CD1c-positive myeloid dendritic cell (primary cell): ENCODE data around the gene CXorf65.

ENCODE experiments used
- DNase-seq: peaks from one replicate; pipeline ENCODE4 v3.0.0-alpha.2; 2016; ENCODE audit errors: extremely low spot score

Gene CXorf65

DNA sequence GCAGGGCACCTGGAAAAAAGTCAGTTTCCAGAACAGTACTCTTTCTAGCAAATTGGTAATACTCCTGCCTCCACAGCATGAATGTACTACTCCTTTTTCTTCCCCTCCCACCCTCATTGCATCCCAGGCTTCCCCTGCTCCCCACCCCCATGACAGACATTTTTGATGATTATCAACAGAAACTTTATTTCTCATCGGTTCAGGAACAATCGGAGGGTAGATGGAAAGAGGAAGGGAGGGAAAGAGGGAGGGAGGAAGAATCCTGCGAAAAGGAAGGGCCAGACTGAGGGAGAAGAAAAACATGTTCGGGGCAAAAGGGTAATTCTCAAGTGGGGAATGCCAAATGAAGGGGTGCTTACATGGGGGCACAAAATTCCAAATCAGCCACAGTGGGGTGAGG lies 705 bp upstream of the CXorf65 start:
- DNase-seq, result no peak

DNA sequence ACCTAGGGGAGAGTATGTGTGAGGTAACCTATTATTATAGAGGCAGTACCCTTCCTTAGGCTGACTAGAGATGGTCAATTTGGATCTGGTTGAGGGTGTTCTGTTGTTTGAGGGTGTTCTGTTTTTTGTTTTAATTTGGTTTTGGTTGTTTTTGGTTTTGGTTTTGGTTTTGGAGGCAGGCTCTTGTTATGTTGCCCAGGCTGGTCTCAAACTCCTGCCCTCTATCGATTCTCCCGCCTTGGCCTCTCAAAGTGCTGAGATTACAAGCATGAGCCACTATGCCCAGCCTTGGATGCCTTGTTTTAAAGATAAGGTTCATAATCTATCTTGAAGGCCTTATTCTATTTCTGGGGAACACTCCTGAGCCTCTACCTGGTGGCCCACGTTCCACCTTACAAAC lies 912 bp downstream of the CXorf65 start:
- DNase-seq, result no peak

DNA sequence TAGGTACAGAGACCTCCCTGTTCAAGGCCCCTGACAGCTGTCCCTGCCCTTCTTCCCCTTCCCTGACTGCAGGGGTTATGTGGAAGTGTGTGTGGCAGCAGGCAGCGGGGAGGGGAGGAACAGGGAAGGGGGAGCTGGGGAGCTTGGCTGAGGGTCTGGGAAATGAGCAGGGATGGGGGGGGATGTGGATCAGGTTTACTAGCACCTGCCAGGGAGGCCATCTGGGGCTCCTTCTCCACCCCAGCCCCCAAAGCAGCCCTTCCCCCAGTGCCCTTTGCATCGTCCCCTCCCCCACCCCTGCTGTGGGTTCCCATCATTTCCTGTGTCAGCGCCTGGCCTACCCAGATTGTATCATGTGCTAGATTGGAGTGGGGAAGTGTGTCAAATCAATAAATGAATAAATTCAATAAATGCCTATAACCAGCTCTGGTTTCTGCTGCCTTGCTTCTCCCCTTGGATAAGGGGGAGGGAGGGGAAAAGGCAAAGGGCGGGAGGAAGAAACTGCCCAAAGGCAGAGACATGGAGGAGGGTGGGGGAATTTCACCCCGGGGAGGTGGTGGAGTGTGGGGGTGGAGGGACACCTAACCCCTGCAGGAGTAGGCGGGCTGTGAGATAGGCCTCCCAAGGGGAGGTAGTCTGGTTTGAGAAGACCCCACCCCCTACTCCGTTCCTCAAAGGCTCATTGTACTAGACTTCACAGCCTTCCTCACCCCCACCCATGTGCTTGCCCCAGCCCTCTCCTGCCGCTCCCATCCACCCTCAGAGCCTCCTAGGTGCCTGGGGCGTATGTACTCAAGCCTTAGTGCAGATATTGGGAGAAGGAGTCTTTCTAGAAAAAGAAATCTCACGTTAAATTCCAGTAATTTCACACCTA lies 3.2 kb downstream of the CXorf65 start:
- no peak for DNase-seq

DNA sequence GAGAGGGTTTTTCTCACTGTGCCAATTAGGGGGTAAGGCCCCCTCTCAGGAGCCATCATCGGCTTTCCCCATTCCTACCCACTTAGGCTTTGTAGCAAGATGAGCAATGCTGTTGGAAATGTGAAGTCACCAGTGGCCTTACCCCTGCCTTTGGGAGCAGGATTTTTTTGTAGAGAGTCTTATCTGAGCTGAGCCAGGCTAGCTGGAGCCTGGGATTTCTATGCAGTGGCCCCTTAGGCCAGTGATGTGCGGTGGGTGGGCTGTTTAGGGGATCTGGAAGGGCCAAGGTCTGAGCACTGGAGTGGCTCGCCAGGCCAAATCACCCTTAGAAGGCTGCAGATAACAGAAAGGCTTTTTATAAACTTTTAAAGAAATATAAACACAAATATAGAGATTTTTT lies 4.2 kb downstream of the CXorf65 start:
- DNase-seq, result no peak

DNA sequence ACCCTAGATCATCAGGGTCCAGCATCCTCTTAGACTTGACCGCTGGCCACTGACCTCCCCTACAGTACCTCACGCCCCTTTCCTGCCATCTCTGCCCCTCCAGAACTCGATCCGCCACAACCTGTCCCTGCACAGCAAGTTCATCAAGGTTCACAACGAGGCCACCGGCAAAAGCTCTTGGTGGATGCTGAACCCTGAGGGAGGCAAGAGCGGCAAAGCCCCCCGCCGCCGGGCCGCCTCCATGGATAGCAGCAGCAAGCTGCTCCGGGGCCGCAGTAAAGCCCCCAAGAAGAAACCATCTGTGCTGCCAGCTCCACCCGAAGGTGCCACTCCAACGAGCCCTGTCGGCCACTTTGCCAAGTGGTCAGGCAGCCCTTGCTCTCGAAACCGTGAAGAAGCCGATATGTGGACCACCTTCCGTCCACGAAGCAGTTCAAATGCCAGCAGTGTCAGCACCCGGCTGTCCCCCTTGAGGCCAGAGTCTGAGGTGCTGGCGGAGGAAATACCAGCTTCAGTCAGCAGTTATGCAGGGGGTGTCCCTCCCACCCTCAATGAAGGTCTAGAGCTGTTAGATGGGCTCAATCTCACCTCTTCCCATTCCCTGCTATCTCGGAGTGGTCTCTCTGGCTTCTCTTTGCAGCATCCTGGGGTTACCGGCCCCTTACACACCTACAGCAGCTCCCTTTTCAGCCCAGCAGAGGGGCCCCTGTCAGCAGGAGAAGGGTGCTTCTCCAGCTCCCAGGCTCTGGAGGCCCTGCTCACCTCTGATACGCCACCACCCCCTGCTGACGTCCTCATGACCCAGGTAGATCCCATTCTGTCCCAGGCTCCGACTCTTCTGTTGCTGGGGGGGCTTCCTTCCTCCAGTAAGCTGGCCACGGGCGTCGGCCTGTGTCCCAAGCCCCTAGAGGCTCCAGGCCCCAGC lies 5.7 kb downstream of the CXorf65 start:
- DNase-seq, result no peak

DNA sequence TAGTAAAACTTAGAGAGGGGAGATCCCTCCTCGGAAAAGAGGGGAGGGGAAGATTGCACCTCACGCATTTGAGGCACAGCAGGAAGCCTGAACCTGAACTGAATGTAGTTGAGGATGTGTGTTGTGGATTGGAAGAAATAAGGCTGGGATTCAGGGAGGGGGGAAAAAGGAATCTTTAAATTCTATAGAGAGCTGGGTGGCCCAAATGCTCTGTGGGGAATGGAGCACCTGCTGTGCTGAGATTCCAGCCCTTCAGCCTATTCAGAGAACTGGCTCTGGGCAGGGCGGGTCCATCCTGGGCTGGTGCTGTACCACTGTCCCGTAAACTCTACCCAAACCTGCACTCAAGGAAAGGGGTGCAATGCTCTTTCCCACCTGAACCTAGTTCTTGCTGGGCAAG lies 6.8 kb downstream of the CXorf65 start:
- no peak for DNase-seq

DNA sequence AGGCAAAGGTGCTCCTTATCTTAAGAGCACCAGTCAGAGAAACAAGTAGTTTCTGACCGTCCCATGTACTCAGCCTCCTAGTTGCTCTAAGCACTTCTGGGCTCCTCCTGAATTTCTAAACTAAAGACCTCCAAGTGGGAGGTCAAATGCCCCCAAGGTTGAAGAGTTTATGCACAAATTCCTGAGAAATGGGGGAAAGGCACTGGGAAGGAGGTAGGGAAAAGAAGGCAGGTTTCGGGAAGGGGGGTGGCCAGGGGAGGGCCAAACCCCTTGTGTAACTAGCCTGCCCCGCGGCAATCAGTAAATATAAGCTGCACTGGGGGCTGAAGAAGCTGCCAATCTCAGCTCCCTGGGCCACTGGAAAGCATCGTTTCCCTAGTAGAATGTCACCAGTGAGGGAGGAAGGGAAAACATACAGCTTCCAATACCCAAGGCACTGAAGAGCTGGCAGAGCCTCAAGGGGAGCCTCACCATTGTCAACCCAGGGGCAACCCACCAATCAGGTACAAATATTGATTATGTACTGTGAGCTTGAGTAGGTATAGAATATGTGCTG lies 7.5 kb downstream of the CXorf65 start:
- DNase-seq, result no peak

DNA sequence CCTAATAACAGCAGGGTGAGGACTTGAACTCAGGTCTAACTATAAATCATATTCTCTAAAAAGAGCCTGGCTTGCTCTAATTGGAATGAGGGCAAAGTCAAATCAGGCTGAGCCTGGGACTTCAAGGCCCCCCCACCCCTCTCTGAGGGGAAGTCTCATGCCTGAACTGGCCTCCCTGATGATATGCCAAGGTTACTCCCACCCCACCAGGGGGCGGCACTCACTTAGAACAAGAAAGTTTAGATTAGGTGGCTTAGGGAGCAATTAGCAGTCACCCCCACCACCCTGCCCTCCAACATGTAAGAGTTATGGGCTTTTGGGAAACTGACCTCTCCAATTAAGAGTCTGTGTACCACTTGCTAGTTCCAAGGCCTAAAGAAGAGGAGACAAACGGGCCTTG lies 8.2 kb downstream of the CXorf65 start:
- peak; percentile 72 for DNase-seq

DNA sequence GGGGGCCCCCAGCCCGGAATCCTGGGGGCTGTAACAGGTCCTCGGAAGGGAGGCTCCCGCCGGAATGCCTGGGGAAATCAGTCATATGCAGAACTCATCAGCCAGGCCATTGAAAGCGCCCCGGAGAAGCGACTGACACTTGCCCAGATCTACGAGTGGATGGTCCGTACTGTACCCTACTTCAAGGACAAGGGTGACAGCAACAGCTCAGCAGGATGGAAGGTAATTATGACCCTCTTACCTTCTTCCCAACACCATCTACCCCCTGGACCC lies 9.8 kb downstream of the CXorf65 start:
- no peak for DNase-seq

DNA sequence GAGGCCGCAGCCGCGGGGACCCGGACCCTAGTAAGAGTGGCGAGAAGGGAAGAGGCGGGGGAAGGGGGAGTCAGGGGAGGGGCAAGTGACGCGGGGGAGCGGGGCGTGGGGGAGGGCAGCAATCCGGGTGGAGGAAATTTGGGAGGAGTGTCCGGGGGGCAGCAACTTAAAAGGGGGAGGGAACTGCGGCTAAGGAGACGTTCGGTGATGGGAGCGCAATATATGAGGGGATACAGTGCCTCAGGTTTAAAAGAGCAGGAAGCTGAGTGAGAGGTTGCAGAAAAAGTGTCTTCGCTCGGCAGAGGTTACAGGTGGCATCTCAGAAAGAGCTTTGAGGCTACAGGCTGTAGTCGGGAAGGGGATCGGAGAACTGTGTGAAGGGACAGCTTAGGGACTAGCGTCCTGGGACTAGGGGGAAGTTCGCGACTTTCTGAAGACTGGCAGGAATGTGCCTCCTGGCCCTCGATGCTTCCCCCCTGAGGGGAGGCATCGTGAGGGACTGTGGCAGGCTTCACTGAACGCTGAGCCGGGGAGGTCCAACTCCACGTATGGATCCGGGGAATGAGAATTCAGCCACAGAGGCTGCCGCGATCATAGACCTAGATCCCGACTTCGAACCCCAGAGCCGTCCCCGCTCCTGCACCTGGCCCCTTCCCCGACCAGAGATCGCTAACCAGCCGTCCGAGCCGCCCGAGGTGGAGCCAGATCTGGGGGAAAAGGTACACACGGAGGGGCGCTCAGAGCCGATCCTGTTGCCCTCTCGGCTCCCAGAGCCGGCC lies 10.4 kb downstream of the CXorf65 start:
- no peak for DNase-seq

DNA sequence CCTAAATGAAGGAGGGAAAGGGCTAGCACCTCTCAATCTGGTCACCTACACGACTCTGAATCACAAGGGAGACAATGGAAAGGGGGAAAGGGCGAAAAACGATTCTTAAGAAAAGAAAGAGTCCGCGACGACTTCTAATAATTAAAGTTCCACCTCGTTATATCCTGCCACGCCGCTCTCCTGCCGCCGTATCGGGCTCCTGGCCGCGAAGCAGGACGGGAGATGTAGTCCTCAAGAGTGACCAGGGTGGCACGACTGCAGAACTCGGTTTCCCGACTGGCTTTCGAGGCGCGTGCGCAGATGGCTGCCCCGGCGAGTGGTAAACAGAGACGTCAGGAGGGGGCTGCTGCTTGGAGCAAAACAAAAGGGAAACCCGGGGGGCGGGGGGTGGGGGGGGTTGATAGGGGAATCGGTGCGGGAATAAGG lies 11.0 kb downstream of the CXorf65 start, which contains the start of gene FOXO4:
TSS of gene FOXO4 (plus strand) at position 297 of the 426 bp plus-strand sequence. CDS start 678 bp downstream, outside the sequence.
- peak; percentile 87 for DNase-seq

DNA sequence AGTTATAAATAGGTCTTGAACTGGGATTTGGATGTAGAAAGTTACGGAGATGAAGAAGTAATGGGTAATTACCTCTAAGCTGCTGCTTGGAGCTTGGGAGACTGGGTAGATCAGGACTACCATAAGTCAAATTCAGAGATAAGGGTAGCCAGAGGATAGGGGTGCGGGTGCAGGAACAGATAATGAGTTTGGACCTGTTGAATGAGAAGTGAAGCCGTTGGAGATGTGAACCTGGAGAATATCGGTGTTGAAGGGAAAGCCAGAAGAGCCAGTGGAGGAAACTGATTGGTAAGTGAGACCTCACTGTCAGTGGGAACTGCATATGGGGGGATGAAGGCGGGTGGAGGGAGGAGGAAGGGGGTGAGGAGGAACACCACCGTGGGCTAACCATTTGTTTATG lies 11.5 kb downstream of the CXorf65 start:
- no peak for DNase-seq

DNA sequence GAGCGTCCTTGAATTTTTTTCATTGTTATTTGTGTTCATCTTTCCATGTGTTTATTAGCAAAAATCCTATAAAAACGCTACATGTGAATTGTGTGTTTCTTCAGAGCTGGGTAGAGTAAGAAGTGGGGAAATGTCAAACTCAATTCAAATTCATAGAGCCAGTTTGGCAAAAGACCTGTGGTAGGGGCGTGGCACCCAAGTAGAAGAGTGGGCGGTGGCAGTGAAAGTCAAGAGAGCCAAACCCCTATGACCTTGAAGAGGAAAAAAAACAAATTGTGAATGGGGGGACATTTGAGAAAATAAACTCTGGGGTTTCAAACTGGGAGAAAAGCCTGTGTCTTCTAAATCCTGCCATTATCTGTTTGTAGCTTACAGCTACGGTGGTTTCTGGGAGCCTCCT lies 15.3 kb downstream of the CXorf65 start:
- no peak for DNase-seq

DNA sequence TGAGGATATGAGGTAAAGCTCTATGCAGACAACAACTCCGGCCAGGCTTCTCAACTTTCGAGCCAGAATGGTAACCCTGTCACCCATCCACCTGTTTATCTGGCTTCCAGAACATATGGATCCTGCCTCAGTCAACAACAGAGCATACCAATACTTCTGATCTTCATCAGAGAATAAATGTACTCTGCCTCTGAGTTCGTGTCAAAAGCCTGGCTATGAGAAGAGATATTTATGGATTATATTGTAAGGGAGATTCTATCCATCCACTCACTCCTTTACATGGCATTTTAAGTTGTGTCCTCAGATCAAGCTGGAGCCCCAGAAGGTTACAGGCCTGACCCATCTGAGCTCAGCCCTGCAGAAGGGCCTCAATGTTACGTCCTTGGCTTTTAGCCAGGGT lies 20.6 kb downstream of the CXorf65 start:
- no peak for DNase-seq

DNA sequence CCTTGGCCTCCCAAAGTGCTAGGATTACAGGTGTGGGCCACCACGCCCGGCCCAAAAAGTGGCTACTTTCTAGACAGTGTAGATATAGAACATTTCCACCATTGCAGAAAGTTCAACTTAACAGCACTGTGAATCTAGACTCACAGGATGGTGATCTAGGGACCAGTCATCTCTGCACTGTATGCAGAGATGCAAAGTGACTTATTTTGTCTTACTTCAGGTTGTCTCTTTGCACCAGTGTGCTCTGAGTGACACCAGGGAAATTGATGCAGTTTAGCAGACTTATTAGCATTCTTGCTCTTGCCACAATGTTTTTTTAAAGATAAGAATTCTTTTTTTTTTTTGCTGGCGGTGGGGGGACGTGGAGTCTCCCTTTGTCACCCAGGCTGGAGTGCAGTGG lies 23.7 kb downstream of the CXorf65 start:
- DNase-seq, result no peak

DNA sequence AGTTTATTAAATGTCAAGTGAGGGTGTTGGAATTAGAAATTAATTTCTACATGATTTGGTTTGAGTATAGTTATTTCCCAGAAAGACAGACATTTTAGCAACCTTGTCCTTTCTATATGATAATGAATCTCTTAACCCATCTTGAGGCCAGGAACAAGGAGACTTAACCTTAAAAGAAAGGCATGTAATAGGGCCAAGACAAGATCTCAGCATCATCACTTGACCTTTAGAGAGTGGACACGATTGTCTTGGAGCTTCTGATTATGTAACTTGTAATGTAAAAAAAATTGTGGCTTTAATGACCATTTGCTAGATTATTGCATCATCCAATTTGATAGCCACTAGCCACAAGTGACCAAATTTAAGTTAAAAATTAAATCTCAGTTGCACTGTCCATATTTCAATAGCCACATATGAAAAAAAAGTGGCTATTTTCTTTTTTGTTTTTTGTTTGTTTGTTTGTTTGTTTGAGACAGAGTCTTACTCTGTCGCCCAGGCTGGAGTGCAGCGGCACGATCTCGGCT lies 24.4 kb downstream of the CXorf65 start:
- DNase-seq, result no peak

DNA sequence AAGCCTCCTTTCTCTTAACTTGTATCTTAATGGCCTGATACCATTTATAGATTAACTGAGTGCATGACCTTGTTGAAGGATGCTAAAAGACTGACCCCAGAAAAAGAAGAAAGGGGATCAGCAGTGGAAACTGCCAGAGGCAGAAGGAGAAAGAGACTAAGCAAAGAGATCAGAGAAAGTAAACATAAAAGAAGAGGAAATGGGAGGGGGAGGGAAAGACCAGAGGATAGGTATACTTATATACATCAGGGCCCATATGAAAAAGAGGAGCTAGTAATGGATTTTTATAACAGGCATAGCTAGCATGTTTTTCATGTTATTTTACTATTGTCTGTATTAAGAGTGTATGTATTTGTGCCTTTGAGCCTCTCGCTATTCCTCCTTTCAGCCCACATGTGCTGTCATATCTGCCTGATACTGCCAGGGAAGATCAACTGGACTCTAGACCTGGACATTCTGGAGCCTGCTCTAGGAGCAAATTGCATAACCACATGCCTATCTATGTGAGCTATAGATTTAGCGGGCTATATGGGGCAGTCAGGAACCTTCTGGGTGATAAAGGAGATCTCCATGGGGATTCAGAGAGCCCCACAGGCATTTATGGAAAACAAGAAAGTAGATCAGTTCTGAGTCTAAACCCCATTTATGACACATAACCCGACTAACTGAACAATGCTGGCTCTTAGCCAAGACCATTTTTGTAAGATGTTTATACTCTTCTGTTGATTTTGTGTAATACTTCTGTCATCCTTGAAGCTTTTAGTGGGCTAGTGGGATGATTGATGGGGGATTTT lies 25.0 kb downstream of the CXorf65 start:
- DNase-seq, result no peak

DNA sequence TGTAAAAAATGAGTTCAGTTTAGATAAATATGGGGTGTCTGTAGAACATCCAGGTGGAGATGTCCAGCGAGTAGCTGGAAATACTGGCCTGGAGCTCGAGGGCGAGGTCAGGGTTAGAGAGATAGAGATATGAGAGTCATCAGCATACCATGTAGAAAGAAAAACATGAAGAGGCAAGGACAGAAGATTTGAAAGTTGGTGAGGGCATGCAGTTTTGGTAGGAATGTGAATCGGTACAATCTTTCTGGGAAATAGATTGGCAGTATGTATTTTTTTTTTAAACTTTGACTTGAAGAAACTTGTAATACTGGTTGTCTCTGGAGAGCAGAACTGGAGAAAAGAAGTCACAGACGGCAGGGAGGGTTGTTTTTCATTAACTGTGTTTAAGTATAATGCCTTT lies 36.0 kb downstream of the CXorf65 start:
- no peak for DNase-seq

DNA sequence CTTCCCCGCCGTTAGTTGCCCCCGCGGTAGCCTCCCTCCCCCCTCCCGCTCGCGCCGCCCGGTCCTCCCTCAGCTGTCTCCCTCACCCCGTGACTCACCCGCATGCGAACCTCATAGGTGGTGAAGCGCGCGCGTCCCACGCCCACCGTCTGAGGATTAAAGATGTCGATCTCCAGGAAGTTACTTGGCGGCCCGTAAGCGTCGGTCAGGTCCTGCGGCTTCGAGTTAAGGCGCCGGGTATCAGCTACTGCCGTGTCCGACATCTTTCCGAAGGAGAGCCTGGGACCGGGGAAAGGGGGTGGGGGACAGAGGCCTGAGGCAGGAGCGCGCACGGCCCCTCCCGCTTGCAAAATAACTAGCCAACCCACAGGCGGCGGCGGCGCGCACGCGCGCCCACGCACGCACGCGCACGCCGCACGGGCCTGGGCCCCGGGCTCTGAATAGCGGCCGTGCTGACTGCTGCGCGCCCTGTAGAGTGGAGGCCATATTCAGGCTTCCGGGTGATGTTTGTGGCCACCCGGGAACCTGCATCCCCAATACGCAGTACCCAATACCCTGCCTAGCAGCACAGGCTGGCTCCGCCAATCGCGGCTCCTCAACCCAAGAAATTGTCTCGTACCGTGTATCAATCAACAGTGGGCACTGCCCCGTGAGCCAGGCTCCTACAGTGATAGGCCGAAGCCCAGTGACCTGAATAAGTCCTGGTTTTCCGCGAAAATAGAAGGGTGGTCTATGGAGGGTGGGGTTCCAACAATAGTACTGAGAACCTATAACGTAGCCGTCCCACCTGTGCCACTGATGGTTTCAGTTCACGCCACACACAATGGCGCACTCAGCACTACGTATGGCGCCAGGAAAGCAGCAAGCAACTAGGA lies 38.3 kb downstream of the CXorf65 start, which contains the start of gene SNX12:
TSS of gene SNX12 (minus strand) at position 291 of the 875 bp plus-strand sequence. CDS start at position 263, 28 bp downstream.
- peak; percentile 91 for DNase-seq

DNA sequence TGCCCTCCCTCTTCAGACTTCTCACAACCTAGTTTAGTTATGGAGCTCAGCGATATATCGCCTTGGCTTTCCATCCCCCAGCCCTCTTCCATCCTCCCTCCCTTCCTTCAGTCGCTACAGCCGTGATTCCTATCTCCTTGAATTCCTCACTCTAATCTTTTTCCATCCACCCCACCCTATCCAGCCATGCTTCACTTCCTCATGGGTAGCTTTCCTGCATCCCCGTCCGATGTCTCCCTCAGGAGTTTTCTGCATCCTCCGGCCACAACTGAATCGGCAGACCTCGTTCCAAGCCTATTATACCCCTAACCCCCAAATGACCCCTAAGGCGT lies 38.9 kb downstream of the CXorf65 start:
- no peak for DNase-seq
